Mucosa of descending colon (tissue), 3 donors: Measurements from ENCODE around the gene EZH2. TPM values are rescaled to one million over a fixed set of nuclear protein-coding genes. Genes with fewer than 3 reads are reported as not detected.

Experiments used
- ATAC-seq: fragments of 200-7000 bp; cut with Tn5 transposase; one replicate; pipeline ENCODE4 v1.9.1; 2020; ENCODE audit warnings: mild to moderate bottlenecking, moderate library complexity
- DNase-seq, 3 donors: peaks; one replicate each; pipeline ENCODE4 v3.0.0-alpha.2; 2020
- H3K36me3 ChIP-seq: fragments of 200-600 bp; one replicate; pipeline ENCODE4 v1.8.0; 2021; ENCODE audit warnings: low read depth, mild to moderate bottlenecking
- H3K4me1 ChIP-seq: fragments of 200-600 bp; one replicate; pipeline ENCODE4 v1.8.0; 2021; ENCODE audit warnings: low read depth, mild to moderate bottlenecking
- H3K4me3 ChIP-seq: fragments of 200-600 bp; one replicate; pipeline ENCODE4 v1.8.0; 2021; ENCODE audit warnings: mild to moderate bottlenecking
- H3K9me3 ChIP-seq: fragments of 200-600 bp; one replicate; pipeline ENCODE4 v1.8.0; 2021; ENCODE audit warnings: mild to moderate bottlenecking
- CTCF ChIP-seq: fragments of 200-600 bp; IDR thresholded peaks from one replicate; pipeline ENCODE4 v1.8.0; 2022; ENCODE audit warnings: antibody characterized with exemption, mild to moderate bottlenecking
- intact Hi-C, 2 donors: fragments of 100-400 bp; cut with DNase I in 1 of 2; cut with micrococcal nuclease in 1 of 2; formaldehyde crosslinking; loops; one replicate each; pipeline versions ENCODE4 v1.11.0 to v1.11.1; 2022; cut with DNase I, micrococcal nuclease
- long read RNA-seq, 2 donors: library from polyadenylated mRNA; unstranded; transcript quantifications; one replicate each; pipeline ENCODE4 v2.0.0, GENCODE V29; 2019 to 2021
- total RNA-seq, 3 donors: library from RNA; stranded (reverse); fragmentation: NEBNext Ultra II Directional in 2 of 3; extraction: Animal tissue kit (Norgen Biotek cat#: 25700) in 2 of 3; gene quantifications; one replicate each; pipeline versions ENCODE4 v1.2.1 to v1.2.4, GENCODE V29; 2021 to 2023
- donor health status: DM: no; HTN: no; CAD: no; lungs with moderate emphysema.
- donor health status: DM: no; HTN: no; CAD: no.
- donor health status: DM: no; HTN: yes; CAD: no.

EZH2 gene
- total RNA-seq = 10 to 100 TPM in 2 of 3 donors, 1 to 10 TPM in 1; 4.7 to 18.1 (median 10.5) TPM
- long read RNA-seq, donor 1, partial matches to known transcripts = 1 of 5 reads
- long read RNA-seq, donor 1, other reads (novel, unspliced or antisense) = 3 of 5 reads
- long read RNA-seq, donor 2, partial matches to known transcripts = 6 of 13 reads
- long read RNA-seq, donor 2, other reads (novel, unspliced or antisense) = 2 of 13 reads

- Histone ChIP-seq H3K36me3 (no peaks in the 10 kb centered on the region), H3K9me3 (no peaks in the 10 kb centered on the region), H3K4me1 (no peaks in the 10 kb centered on the region), H3K4me3 (peak within 1 kb of the TSS; percentile 93)
- intact Hi-C loops = no loop called here
- ATAC-seq (no peak), DNase-seq (no peak)
- TF ChIP-seq CTCF = no peak
Observed at GRCh38 chr7:148884049-148884298, at the start of gene EZH2. Gene EZH2 (minus strand): TSS chr7:148884291. CDS start chr7:148847298, 36,993 bp downstream.

- Histone ChIP-seq H3K36me3 (no peaks in the 10 kb centered on the region), H3K9me3 (no peaks in the 10 kb centered on the region), H3K4me1 (no peaks in the 10 kb centered on the region), H3K4me3 (no peak overlapping the region)
- TF ChIP-seq CTCF = no peak
- DNase-seq (no peak), ATAC-seq (no peak)
- intact Hi-C loops = no loop called here
Observed at GRCh38 chr7:148931470-148931869, 47.4 kb upstream of the EZH2 start.

- Histone ChIP-seq H3K9me3 (no peaks in the 10 kb centered on the region), H3K36me3 (no peaks in the 10 kb centered on the region), H3K4me3 (no peak overlapping the region), H3K4me1 (no peaks in the 10 kb centered on the region)
- ATAC-seq (no peak), DNase-seq (no peak)
- intact Hi-C loops = no loop called here
- no peak for TF ChIP-seq CTCF
Observed at GRCh38 chr7:148930335-148930734, 46.2 kb upstream of the EZH2 start.

GRCh38 chr7:148929176-148929575 lies 45.1 kb upstream of the EZH2 start:
- intact Hi-C loops = no loop called here
- H3K4me1 ChIP-seq = no peaks in the 10 kb centered on the region
- no peak for TF ChIP-seq CTCF

GRCh38 chr7:148927123-148928045 lies 43.3 kb upstream of the EZH2 start:
- no peak for TF ChIP-seq CTCF
- ATAC-seq (no peak), DNase-seq (no peak)
- H3K4me1 ChIP-seq = no peaks in the 10 kb centered on the region
- intact Hi-C loops = no loop called here
- no peaks in the 10 kb centered on the region for H3K9me3 ChIP-seq
- H3K36me3 ChIP-seq = no peaks in the 10 kb centered on the region
- H3K4me3 ChIP-seq = no peak overlapping the region

More at GRCh38 chr7:148929176-148929575, 45.1 kb upstream of the EZH2 start:
- no peaks in the 10 kb centered on the region for H3K9me3 ChIP-seq
- DNase-seq (no peak), ATAC-seq (no peak)
- H3K4me3 ChIP-seq = no peak overlapping the region
- no peaks in the 10 kb centered on the region for H3K36me3 ChIP-seq
